Right hindlimb (tissue), 1 donor: ENCODE measurements around the gene ILKAP.

Experiments
- DNase-seq: peaks from one replicate; pipeline ENCODE4 v3.0.0-alpha.2; 2018

ILKAP gene

GRCh38 chr2:238163481-238164198 is 39.9 kb downstream of the ILKAP start:
- peak; percentile 24 for DNase-seq

- DNase-seq, result no peak
Observed at GRCh38 chr2:238162846-238163441, 40.6 kb downstream of the ILKAP start.

GRCh38 chr2:238162251-238162845 is 41.1 kb downstream of the ILKAP start:
- DNase-seq, result peak; percentile 15

GRCh38 chr2:238161291-238162051 is 42.0 kb downstream of the ILKAP start:
- peak; percentile 11 for DNase-seq

- DNase-seq, result peak; percentile 15
Observed at GRCh38 chr2:238160206-238161129, 43.0 kb downstream of the ILKAP start.

GRCh38 chr2:238159661-238160205 is 43.8 kb downstream of the ILKAP start:
- no peak for DNase-seq

- no peak for DNase-seq
Observed at GRCh38 chr2:238159071-238159539, 44.4 kb downstream of the ILKAP start.

- peak; percentile 56 for DNase-seq
Observed at GRCh38 chr2:238158509-238159070, 44.9 kb downstream of the ILKAP start, which contains the start of gene ERFE. Gene ERFE, plus strand, starts transcription at chr2:238158970. Its CDS starts 38 bp downstream, at chr2:238159008.

- DNase-seq, result no peak
Observed at GRCh38 chr2:238158018-238158508, 45.4 kb downstream of the ILKAP start.

- peak; percentile 17 for DNase-seq
Observed at GRCh38 chr2:238157506-238158017, 45.9 kb downstream of the ILKAP start.

GRCh38 chr2:238155761-238156694 is 47.5 kb downstream of the ILKAP start:
- DNase-seq, result peak; percentile 22

- DNase-seq, result peak; percentile 72
Observed at GRCh38 chr2:238155051-238155760, 48.3 kb downstream of the ILKAP start.

- DNase-seq, result no peak
Observed at GRCh38 chr2:238154570-238154969, 48.9 kb downstream of the ILKAP start.

GRCh38 chr2:238152771-238153688 is 50.5 kb downstream of the ILKAP start:
- DNase-seq, result no peak

GRCh38 chr2:238151628-238152235 is 51.8 kb downstream of the ILKAP start:
- DNase-seq, result no peak

- no peak for DNase-seq
Observed at GRCh38 chr2:238151205-238151604, 52.3 kb downstream of the ILKAP start.

GRCh38 chr2:238150686-238151085 is 52.8 kb downstream of the ILKAP start:
- DNase-seq, result no peak
